Esophagus muscularis mucosa (tissue), 4 donors: Measurements from ENCODE around the gene KIF22. TPM values are rescaled to one million over a fixed set of nuclear protein-coding genes. Genes with fewer than 3 reads are reported as not detected.

Experiments used
- DNase-seq: peaks from one replicate; pipeline ENCODE4 v3.0.0-alpha.2; 2017; ENCODE audit errors: extremely low spot score
- H3K27ac ChIP-seq, 4 donors: fragments of 200-600 bp; sonication (generic); replicated peaks in 1 of 4; 1 replicate in 3 of 4; 2 replicates in 1 of 4; pipeline ENCODE4 v1.5.1; 2016 to 2019; ENCODE audit warnings: mild to moderate bottlenecking in 1 of 4
- H3K27me3 ChIP-seq, 4 donors: fragments of 200-600 bp; sonication (generic); one replicate each; pipeline versions ENCODE4 v1.5.1 to v1.6.0; 2016 to 2019
- H3K36me3 ChIP-seq, 4 donors: fragments of 200-600 bp; sonication (generic); one replicate each; pipeline ENCODE4 v1.5.1; 2016 to 2019
- H3K4me1 ChIP-seq, 4 donors: fragments of 200-600 bp; sonication (generic); one replicate each; pipeline ENCODE4 v1.5.1; 2016 to 2019
- H3K4me3 ChIP-seq, 4 donors: fragments of 200-600 bp; sonication (generic); 1 replicate in 2 of 4; 2 replicates in 2 of 4; pipeline ENCODE4 v1.5.1; 2016 to 2019; ENCODE audit warnings: mild to moderate bottlenecking in 4 of 4, moderate library complexity in 1 of 4
- H3K9me3 ChIP-seq, 4 donors: fragments of 200-600 bp; sonication (generic); 1 replicate in 3 of 4; 2 replicates in 1 of 4; pipeline ENCODE4 v1.5.1; 2016 to 2019
- EP300 ChIP-seq: sonication (generic); formaldehyde crosslinking; IDR thresholded peaks from one replicate; pipeline ENCODE4 v1.6.1; 2017; ENCODE audit warnings: antibody characterized with exemption
- POLR2A ChIP-seq: fragments of 450-650 bp; IDR thresholded peaks from one replicate; pipeline ENCODE4 v1.6.1; 2017; ENCODE audit warnings: antibody characterized with exemption, moderate library complexity, mild to moderate bottlenecking, low read depth
- POLR2AphosphoS5 ChIP-seq, 2 donors: sonication (generic); formaldehyde crosslinking; IDR thresholded peaks; one replicate each; pipeline ENCODE4 v1.6.1; 2017; ENCODE audit warnings: antibody characterized with exemption in 2 of 2
- WGBS: methylation state at CpG from one replicate; pipeline ENCODE4 v1.1.5; 2018; 5-methylcytosine and 5-hydroxymethylcytosine counted together
- intact Hi-C: fragments of 100-400 bp; cut with DNase I; formaldehyde crosslinking; loops from one replicate; pipeline ENCODE4 v1.15.1; 2023
- total RNA-seq, 4 donors: library from RNA; depleted of rRNA; stranded (reverse); fragments of >200 nt; gene quantifications; one replicate each; pipeline versions ENCODE4 v1.1.0 to v1.2.1, GENCODE V29; 2016
- TF ChIP-seq, protein P1 (sequence below), 3 experiments: fragments of 200-600 bp in 2 of 3; fragments of 450-650 bp in 1 of 3; sonication (generic) in 2 of 3; IDR thresholded peaks; one replicate each; pipeline ENCODE4 v1.5.1; 2017 to 2019; ENCODE audit warnings: antibody characterized with exemption in 3 of 3, mild to moderate bottlenecking in 2 of 3, moderate library complexity in 1 of 3

KIF22 gene
- total RNA-seq, 4 donors from 2014 or later, result 10.8 to 12.3 (median 11.8) TPM

DNA sequence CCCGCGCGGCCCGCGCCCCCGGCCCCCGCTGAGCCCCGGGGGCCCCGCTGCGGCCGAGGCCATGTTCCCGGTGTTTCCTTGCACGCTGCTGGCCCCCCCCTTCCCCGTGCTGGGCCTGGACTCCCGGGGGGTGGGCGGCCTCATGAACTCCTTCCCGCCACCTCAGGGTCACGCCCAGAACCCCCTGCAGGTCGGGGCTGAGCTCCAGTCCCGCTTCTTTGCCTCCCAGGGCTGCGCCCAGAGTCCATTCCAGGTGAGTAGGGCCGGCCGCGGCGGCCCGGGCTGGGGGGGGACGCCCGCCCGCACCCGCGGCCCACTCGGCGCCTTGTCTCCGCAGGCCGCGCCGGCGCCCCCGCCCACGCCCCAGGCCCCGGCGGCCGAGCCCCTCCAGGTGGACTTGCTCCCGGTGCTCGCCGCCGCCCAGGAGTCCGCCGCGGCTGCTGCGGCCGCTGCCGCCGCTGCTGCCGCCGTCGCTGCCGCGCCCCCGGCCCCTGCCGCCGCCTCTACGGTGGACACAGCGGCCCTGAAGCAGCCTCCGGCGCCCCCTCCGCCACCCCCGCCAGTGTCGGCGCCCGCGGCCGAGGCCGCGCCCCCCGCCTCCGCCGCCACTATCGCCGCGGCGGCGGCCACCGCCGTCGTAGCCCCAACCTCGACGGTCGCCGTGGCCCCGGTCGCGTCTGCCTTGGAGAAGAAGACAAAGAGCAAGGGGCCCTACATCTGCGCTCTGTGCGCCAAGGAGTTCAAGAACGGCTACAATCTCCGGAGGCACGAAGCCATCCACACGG is 16.3 kb downstream of the KIF22 start:
- Histone ChIP-seq H3K36me3 (peaks cover 0 to 26% (median 22%) of the 10 kb centered on the region in 4 donors), H3K4me3 (peak overlapping the region; percentile 61 to 96 (median 64)), H3K27me3 (peaks cover 0 to 2% (median 0%) of the 10 kb centered on the region in 4 donors), H3K9me3 (no peaks in the 10 kb centered on the region), H3K27ac (peak overlapping the region; percentile 95 to 96 (median 96)), H3K4me1 (peaks cover 52 to 63% (median 61%) of the 10 kb centered on the region in 4 donors)
- TF ChIP-seq, protein P1, sequence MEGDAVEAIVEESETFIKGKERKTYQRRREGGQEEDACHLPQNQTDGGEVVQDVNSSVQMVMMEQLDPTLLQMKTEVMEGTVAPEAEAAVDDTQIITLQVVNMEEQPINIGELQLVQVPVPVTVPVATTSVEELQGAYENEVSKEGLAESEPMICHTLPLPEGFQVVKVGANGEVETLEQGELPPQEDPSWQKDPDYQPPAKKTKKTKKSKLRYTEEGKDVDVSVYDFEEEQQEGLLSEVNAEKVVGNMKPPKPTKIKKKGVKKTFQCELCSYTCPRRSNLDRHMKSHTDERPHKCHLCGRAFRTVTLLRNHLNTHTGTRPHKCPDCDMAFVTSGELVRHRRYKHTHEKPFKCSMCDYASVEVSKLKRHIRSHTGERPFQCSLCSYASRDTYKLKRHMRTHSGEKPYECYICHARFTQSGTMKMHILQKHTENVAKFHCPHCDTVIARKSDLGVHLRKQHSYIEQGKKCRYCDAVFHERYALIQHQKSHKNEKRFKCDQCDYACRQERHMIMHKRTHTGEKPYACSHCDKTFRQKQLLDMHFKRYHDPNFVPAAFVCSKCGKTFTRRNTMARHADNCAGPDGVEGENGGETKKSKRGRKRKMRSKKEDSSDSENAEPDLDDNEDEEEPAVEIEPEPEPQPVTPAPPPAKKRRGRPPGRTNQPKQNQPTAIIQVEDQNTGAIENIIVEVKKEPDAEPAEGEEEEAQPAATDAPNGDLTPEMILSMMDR (IDR thresholded peaks at IDR 0.05), result no peak
- TF ChIP-seq POLR2AphosphoS5 (IDR thresholded peaks at IDR 0.05) (no peak), EP300 (no peak), POLR2A (no peak)
- DNase-seq, result no peak
- WGBS, result no CpG with 5 or more reads among the region's 99 CpGs
- intact Hi-C loops, result no loop called here

DNA sequence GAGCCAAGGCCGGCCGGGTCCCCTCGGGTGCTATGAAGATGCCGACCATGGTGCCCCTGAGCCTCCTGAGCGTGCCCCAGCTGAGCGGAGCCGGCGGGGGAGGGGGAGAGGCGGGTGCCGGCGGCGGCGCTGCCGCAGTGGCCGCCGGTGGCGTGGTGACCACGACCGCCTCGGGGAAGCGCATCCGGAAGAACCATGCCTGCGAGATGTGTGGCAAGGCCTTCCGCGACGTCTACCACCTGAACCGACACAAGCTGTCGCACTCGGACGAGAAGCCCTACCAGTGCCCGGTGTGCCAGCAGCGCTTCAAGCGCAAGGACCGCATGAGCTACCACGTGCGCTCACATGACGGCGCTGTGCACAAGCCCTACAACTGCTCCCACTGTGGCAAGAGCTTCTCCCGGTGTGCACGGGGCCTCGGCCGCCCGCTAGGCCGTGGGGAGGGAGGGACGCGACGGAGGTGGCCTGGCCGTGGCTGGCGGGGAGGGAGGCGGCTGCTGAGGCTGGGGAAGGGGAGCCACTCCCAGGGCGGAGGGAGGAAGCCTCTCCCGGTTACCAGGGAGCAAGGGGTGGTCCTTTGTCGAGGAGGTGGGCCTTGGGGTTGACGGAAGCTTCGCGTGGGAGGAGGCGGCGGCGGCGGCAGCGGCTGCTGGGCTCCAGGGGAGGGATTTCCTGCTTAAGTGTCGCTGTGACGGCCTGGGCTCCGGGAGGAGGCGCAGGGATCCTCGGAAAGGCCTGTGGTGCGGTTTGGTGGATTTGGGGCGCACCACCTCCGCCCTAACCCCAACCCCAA is 17.1 kb downstream of the KIF22 start:
- 0% methylated on average over 3 of the region's 69 CpGs for WGBS
- DNase-seq, result peak; percentile 96
- peaks cover 60 to 71% (median 69%) of the 10 kb centered on the region in 4 donors for H3K4me1 ChIP-seq

DNA sequence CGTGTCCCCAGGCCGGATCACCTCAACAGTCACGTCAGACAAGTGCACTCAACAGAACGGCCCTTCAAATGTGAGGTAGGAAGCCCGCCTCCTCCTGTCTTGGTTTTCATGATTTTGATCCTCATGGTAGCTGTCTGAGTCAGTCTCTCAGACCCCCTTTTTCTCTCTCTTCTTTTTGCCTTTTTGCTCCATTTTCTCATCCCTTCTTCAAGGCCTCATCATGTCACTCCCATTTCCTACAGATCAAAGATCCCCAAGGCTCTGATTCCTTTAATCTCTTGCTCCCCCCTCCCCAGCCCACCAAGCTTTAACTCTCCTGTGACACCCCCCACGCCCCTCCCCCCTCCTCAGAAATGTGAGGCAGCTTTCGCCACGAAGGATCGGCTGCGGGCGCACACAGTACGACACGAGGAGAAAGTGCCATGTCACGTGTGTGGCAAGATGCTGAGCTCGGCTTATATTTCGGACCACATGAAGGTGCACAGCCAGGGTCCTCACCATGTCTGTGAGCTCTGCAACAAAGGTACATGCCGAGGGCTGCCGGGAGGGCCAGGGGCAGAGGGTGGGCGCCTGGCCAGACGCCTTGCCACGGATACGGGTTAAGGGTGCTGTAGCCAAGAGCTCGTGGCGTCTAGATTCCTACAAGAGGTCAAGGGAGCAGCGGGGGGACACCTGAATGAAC is 17.8 kb downstream of the KIF22 start:
- no peak for DNase-seq
- peaks cover 66 to 79% (median 76%) of the 10 kb centered on the region in 4 donors for H3K4me1 ChIP-seq
- TF ChIP-seq EP300 (no peak), POLR2AphosphoS5 (IDR thresholded peaks at IDR 0.05) (no peak), POLR2A (no peak)
- TF ChIP-seq, protein P1 (IDR thresholded peaks at IDR 0.05), result no peak
- 35% methylated on average over 24 of the region's 25 CpGs for WGBS
- H3K27me3 ChIP-seq, result peaks cover 0 to 2% (median 0%) of the 10 kb centered on the region in 4 donors
- H3K27ac ChIP-seq, result peak overlapping the region; percentile 95 to 96 (median 96)
- peak overlapping the region; percentile 61 to 96 (median 64) for H3K4me3 ChIP-seq
- H3K9me3 ChIP-seq, result no peaks in the 10 kb centered on the region
- intact Hi-C loops, result no loop called here
- peaks cover 0 to 26% (median 22%) of the 10 kb centered on the region in 4 donors for H3K36me3 ChIP-seq

More for the DNA sequence above, 17.1 kb downstream of the KIF22 start:
- Histone ChIP-seq H3K36me3 (peaks cover 0 to 26% (median 22%) of the 10 kb centered on the region in 4 donors), H3K27ac (peak overlapping the region; percentile 95 to 96 (median 96)), H3K27me3 (peaks cover 0 to 2% (median 0%) of the 10 kb centered on the region in 4 donors), H3K4me3 (peak overlapping the region; percentile 61 to 96 (median 64)), H3K9me3 (no peaks in the 10 kb centered on the region)
- intact Hi-C loops, result no loop called here
- TF ChIP-seq, protein P1 (IDR thresholded peaks at IDR 0.05), result peak; percentile 29 to 58 (median 56)
- no peak for TF ChIP-seq EP300
- no peak for TF ChIP-seq POLR2A
- peak in 1 of 2 donors; percentile 84 for TF ChIP-seq POLR2AphosphoS5 (IDR thresholded peaks at IDR 0.05)

DNA sequence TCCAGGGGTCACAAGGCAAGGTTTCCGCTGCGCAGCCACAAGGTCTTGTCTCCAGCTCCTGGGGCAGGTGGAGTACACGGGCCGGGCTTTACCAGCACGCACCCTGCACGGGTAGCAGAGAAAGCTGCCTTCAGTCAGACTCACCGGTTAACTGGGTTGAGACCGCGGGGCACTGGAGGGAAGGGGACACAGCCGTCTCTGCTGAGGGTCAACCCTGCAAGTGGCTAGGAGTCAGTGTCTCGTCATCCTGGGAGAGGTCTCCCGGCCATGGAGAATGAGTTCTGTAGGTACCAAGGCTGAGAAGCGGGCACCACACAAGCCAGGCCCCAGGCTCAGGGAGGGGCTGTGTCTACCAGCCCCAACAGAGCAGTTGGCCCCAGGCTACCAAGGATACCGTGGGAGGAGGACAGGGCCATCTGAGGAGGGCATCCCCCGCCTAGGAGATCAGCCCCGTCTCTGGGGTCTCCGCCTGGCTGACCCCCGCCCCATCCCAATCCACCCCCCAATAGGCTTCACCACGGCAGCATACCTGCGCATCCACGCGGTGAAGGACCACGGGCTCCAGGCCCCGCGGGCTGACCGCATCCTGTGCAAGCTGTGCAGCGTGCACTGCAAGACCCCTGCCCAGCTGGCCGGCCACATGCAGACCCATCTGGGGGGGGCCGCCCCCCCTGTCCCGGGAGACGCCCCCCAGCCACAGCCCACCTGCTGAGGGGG is 18.6 kb downstream of the KIF22 start:
- H3K27ac ChIP-seq, result peak overlapping the region; percentile 95 to 96 (median 96)

More for the DNA sequence above, 18.6 kb downstream of the KIF22 start:
- Histone ChIP-seq H3K4me3 (peak overlapping the region in 2 of 4 donors; percentile 63 to 66), H3K4me1 (peaks cover 70 to 80% (median 78%) of the 10 kb centered on the region in 4 donors), H3K36me3 (peaks cover 0 to 26% (median 22%) of the 10 kb centered on the region in 4 donors), H3K27me3 (peaks cover 0 to 2% (median 0%) of the 10 kb centered on the region in 4 donors), H3K9me3 (no peaks in the 10 kb centered on the region)
- 52% methylated on average over 6 of the region's 31 CpGs for WGBS
- no peak for DNase-seq
- intact Hi-C loops, result no loop called here
- TF ChIP-seq POLR2AphosphoS5 (IDR thresholded peaks at IDR 0.05), result no peak
- TF ChIP-seq POLR2A, result no peak
- TF ChIP-seq EP300, result no peak
